ENCODE data around the gene TRIOBP.

The TRIOBP gene

GRCh38 chr22:37733625-37734401 lies 37.0 kb downstream of the TRIOBP start:
- no peak for DNase-seq

GRCh38 chr22:37734402-37734700 lies 37.5 kb downstream of the TRIOBP start:
- no peak for DNase-seq

DNA sequence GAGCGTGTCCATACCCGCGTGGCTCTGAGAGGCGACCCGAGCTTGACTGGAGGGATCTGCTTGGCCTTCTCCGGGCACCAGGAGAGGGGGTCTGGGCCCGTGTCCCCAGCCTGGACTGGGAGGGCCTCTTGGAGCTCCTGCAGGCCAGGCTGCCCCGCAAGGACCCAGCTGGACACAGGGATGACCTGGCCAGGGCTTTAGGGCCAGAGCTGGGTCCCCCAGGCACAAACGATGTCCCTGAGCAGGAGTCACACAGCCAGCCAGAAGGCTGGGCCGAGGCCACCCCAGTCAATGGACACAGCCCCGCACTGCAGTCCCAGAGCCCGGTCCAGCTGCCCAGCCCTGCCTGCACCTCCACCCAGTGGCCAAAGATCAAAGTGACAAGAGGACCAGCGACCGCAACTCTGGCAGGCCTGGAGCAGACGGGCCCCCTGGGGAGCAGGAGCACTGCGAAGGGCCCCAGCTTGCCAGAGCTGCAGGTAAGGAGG lies 38.2 kb downstream of the TRIOBP start:
- DNase-seq = no peak

DNA sequence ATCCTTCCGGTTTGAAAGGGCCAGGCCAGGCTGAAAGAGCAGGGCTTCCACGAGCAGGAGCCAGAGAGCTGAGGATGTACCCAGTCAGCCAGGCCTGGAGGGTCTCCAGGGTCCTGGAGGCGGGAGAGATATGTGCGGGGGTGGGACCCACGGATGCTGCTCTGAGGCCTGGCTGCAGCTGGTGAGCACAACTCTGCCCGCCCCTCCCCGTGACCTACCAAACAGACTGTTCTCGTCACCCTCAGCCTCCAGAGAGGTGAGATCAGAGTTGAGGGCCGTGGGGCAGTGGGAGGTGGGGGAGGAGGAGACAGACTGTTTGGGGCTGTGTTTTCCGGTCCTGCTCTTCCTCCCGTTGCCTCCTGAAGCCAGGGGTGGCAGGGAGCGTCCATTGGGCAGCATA lies 42.2 kb downstream of the TRIOBP start:
- no peak for DNase-seq

- DNase-seq = no peak
Measured at GRCh38 chr22:37739611-37740049, 42.8 kb downstream of the TRIOBP start.

DNA sequence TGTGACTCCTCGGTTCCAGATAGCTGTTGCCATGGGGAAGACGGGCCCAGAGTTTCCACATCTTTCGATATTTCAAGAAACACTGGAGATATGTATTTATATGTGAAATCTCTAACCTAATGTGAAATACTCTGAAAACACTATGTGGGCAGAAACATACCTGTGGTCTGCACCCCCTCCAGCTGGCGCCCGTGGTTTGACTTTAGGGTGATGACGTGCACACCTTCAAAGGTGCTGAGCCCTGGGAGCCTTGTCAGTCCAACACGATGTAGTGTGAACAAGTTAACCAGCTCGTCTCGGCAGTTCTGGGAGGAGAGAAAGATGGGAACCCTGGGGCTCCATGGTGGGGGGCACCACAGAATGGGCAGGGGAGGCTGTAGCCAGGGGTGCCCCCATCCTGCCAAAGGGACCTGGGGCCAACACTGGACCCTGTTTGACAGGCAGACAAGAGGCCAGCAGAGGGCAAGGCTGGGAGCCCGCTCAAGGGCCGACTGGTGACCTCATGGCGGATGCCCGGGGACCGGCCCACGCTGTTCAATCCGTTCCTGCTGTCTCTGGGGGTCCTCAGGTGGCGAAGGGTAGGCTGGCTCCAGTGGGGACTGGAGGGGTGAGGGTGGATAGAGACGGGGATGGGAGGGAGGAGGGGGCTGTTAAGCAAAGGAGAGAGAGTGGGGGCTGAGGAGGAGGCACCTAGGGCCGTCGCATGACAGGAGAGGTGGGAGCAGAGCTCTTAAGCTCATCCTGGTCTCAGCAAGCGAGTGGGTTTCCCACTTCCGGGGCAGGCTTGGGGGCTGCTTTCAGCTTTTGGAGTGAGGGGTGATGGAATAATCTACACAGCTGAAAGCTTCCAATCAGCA lies 43.8 kb downstream of the TRIOBP start:
- no peak for DNase-seq

DNA sequence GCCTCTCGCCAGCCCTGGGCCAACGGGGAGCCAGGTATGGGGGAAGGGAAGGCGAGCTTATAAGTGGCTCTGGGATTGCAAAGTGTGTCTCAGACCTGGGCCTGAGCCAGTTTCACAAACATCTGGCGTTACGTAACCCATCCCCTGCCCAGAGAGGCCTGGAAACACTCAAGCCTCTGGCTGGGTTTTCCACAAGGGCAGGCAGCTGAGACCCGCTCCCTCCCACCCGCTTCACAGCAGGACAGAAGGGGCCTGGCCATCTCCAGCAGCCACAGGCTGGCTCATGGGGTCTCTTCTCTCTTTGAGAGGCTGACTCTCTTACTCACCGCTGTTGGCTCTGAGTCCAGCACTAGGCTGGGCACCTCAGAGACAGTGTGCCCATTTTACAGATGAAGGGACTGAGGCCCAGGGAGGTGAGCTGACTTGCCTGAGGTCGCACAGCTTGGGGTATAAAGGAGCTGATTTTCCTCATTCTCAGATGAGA lies 44.5 kb downstream of the TRIOBP start:
- DNase-seq = no peak

- no peak for DNase-seq
Measured at GRCh38 chr22:37742376-37743171, 45.7 kb downstream of the TRIOBP start.

- DNase-seq = no peak
Measured at GRCh38 chr22:37744589-37744988, 47.7 kb downstream of the TRIOBP start.

DNA sequence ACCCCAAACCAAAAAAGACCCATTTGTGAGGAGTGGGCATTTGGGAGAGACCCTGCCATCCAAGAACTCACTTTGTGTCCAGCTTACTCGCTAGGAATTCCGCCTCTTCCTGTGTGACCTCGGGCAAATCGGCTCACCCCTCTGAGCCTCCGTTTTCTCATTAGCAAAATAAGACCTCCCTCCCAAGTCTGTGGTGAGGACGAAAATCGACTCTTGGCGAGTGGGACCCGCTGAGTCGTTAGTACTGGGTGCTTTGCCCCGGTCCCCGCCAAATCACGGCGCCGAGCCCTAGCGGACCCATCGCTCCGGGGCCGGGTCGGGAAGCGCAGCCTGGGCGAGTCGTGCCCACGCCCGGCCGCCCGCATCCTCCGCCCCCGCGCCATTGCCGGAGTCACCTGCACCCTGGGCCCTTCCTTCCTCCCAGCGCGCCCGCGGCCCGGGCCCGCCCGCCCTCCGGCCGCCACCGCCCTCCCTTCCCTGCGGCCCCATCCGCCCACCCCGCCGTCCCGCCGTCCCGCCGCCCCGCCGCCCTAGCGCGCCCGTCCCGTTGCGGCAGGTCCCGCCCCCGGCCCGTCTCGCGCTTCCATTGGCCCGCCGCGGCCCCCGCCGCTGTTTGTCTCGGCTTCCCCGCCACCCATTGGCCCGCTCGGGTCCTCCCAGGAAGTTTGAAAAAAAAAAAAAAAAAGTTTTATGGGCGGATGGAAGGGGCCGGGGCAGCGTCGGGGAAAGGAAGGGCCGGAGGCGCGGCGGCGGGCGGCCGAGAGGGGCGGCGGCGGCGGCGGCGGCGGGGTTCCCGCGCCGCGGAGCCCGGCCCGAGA lies 48.9 kb downstream of the TRIOBP start:
- peak; percentile 78 for DNase-seq

- DNase-seq = no peak
Measured at GRCh38 chr22:37746366-37747079, 49.7 kb downstream of the TRIOBP start.

DNA sequence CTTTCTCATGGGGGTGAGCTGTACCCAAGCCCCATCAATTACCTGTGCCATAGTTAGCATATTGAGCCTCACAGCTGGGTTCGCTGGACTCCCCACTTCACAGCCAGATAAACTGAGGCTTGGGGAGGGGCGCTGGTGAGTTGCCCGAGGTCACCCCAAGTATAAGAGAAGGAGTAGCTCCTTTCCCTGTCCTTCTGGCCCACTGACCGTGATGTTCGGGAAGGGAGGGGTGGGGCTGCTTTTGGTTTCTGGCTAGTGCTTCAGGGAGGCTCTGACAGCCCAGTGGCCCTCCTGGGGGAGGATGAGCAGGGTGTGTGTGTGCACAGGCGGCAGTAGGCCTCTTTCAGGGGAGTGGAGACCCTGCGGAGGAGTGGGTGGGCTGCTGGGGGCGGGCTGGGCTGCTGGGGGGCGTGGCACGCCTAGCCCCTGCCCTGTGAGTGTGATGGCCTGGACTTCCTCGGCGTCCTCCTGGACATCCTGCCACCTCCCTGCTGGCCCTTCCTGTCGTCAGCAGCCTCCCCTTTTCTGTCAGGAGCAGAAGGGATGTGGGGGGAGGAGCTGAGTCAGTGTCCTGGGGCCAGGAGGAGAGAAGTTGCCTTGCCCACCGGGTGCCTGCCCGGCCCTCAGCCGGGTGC lies 50.3 kb downstream of the TRIOBP start:
- no peak for DNase-seq

DNA sequence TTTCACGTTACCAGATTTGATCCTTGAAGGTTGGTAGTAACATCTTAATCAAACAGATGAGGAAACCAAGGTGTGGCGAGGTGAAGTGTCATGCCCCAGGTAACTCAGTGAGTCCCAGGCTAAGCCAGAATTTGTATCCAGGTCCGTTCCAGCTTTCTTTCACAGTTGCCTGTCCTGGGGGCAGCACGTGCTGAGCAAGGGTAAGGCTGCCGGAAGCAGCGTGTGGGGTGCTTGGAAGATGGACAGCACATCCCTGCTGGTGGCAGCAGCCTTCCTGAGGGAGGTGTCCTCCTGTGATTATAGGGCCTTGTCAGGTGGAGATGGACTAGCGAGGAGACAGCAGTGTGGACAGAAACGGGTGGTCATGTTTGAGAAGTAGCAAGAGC lies 50.9 kb downstream of the TRIOBP start:
- no peak for DNase-seq

DNA sequence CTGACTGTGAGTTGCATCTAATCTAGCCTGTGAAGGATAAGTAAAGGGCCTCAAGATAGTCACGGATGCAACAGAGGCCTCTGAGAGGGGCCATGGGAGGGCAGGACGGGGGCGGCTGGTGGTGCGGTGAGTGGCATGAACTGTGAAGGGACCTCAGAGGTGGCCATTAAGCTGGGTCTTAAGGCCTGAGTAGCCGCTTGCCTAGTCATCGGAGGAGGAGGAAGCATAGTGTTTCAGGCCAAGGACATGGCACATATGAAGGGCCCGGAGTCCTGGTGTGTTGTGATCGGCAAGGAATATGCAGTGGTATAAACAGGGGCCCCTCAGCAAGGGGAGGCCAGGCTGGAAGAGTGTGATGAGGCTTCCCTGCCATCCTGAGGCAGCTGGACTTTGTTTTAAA lies 51.8 kb downstream of the TRIOBP start:
- DNase-seq = no peak

GRCh38 chr22:37749226-37749625 lies 52.4 kb downstream of the TRIOBP start:
- DNase-seq = no peak

DNA sequence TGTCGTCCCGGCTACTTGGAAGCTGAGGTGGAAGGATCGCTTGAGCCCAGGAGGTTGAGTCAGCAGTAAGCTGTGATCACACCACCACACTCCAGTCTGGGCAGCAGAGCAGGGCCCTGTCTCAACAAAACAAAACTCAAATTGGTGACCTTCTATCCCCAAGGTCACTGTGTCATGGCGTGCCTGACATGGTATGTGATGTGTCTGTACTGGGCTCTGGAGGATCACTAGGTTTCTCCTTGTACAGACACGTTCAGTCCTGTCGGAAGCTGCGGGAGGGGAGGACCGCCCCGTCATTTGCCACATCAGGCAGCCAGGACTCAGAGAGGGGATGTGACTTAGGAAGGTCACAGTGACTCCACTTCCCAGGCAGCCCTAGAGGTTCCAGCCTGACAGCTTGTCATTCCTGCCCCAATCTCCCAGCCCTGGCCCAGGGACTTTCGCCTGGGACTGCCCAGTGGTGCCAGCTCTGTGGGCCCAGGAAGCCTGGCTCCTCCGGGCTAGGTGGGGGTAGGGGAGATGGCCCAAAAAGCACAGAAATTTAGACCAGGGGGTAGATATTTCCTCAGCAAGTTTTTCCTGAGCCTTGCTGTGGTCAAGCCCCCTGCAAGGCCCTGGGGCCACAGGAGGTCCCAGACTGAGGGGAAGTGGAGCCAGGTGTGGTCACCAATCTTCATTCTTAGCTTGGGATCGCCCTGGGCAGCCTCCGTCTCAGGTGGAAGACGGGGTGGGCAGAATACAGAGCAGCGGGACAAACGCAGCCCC lies 53.2 kb downstream of the TRIOBP start:
- no peak for DNase-seq

DNA sequence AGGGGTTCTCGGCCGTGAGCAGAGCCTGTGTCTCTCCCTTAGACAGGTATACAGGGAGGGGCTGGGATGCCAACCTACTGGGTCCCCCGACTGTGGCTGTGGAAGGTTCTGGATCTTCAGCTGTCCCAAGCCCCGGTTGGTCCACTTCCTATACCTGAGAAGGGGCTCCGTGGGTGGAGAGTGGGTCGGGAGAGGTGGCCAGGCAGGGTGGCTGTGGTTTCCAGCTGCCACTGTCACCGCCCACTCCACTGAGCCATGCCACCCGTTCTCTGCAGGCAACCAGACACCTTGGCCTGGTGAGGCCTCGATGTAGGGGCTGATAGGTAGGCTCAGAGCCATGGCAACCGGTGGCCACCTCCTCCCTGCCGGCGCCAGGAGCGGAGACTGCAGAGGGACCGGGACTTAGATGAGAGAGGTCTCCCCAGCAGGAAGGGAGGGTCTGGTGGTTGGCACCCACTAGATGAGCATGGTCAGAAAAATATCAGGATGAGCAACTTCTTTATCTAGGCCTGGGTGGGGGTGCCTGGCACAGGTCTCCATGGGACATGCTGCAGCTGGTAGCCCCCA lies 53.8 kb downstream of the TRIOBP start:
- DNase-seq = no peak

GRCh38 chr22:37751449-37752188 lies 54.8 kb downstream of the TRIOBP start:
- no peak for DNase-seq

Measured in central memory CD4-positive, alpha-beta T cell (primary cell).